HG02610 (cell line): ENCODE data around the gene CDK14.
"Not testable (repeated sequence)": the region's sequence is repeated elsewhere in the genome, so short reads cannot be mapped to it uniquely, and the experiment has no call there.

Source experiments
- ATAC-seq: cut with Tn5 transposase; IDR thresholded peaks from one replicate; pipeline ENCODE4 v1.9.1; 2021; ENCODE audit warnings: mild to moderate bottlenecking, moderate library complexity; ENCODE audit not compliant: unreplicated experiment

Gene CDK14

GRCh38 chr7:90879924-90880323 lies 283.8 kb downstream of the CDK14 start:
- no peak for ATAC-seq

GRCh38 chr7:90886416-90886815 lies 290.3 kb downstream of the CDK14 start:
- ATAC-seq = no peak

GRCh38 chr7:90889210-90889609 lies 293.1 kb downstream of the CDK14 start:
- no peak for ATAC-seq

GRCh38 chr7:90889644-90890043 lies 293.5 kb downstream of the CDK14 start:
- ATAC-seq = no peak

GRCh38 chr7:90891529-90891928 lies 295.4 kb downstream of the CDK14 start:
- ATAC-seq = no peak

GRCh38 chr7:90892213-90892612 lies 296.1 kb downstream of the CDK14 start:
- ATAC-seq = peak; percentile 89

- no peak for ATAC-seq
Observed at GRCh38 chr7:90894122-90894521, 298.0 kb downstream of the CDK14 start.

- no peak for ATAC-seq
Observed at GRCh38 chr7:90896458-90896857, 300.3 kb downstream of the CDK14 start.

- ATAC-seq = peak; percentile 82
Observed at GRCh38 chr7:90897961-90898469, 301.9 kb downstream of the CDK14 start.

GRCh38 chr7:90900628-90901356 lies 304.7 kb downstream of the CDK14 start:
- no peak for ATAC-seq

GRCh38 chr7:90903841-90904240 lies 307.7 kb downstream of the CDK14 start:
- no peak for ATAC-seq

- no peak for ATAC-seq
Observed at GRCh38 chr7:90910136-90910535, 314.0 kb downstream of the CDK14 start.

GRCh38 chr7:90916319-90916718 lies 320.2 kb downstream of the CDK14 start:
- ATAC-seq = no peak

- no peak for ATAC-seq
Observed at GRCh38 chr7:90917539-90917938, 321.4 kb downstream of the CDK14 start.

- no peak for ATAC-seq
Observed at GRCh38 chr7:90918303-90918702, 322.2 kb downstream of the CDK14 start.

- no peak for ATAC-seq
Observed at GRCh38 chr7:90919816-90920215, 323.7 kb downstream of the CDK14 start.

GRCh38 chr7:90920336-90920735 lies 324.2 kb downstream of the CDK14 start:
- ATAC-seq = no peak

GRCh38 chr7:90923541-90923997 lies 327.4 kb downstream of the CDK14 start:
- no peak for ATAC-seq

GRCh38 chr7:90928700-90929424 lies 332.7 kb downstream of the CDK14 start:
- not testable (repeated sequence) for ATAC-seq

- ATAC-seq = peak; percentile 99
Observed at GRCh38 chr7:90931986-90932916, 336.1 kb downstream of the CDK14 start.

- ATAC-seq = no peak
Observed at GRCh38 chr7:90933041-90933440, 336.9 kb downstream of the CDK14 start.
